Smooth muscle cell (in vitro differentiated cells): ENCODE measurements around the gene DNAJC21. TPM values are rescaled to one million over a fixed set of nuclear protein-coding genes. Genes with fewer than 3 reads are reported as not detected.

Source experiments
- DNase-seq: peaks from one replicate; lab custom pipeline; 2025; ENCODE audit not compliant: unreplicated experiment; lab: John Stamatoyannopoulos, UW
- H2AFZ ChIP-seq: fragments of 200-600 bp; sonication (generic); 2 replicates; pipeline ENCODE4 v1.6.0; 2016; ENCODE audit warnings: antibody characterized with exemption, low read depth, mild to moderate bottlenecking
- H3F3A ChIP-seq: fragments of 200-600 bp; sonication (generic); 2 replicates; pipeline ENCODE4 v1.6.0; 2017; ENCODE audit warnings: antibody characterized with exemption, low read depth
- H3K27ac ChIP-seq: fragments of 200-600 bp; sonication (generic); 2 replicates; pipeline ENCODE4 v1.5.1; 2016; ENCODE audit warnings: low read depth, mild to moderate bottlenecking
- H3K27me3 ChIP-seq: fragments of 200-600 bp; sonication (generic); 2 replicates; pipeline ENCODE4 v1.6.1; 2016; ENCODE audit warnings: low read depth, mild to moderate bottlenecking
- H3K36me3 ChIP-seq: fragments of 200-600 bp; sonication (generic); 2 replicates; pipeline ENCODE4 v1.5.1; 2016; ENCODE audit warnings: low read depth
- H3K4me1 ChIP-seq: fragments of 200-600 bp; sonication (generic); 2 replicates; pipeline ENCODE4 v1.5.1; 2016; ENCODE audit warnings: low read depth
- H3K4me2 ChIP-seq: fragments of 200-600 bp; sonication (generic); 2 replicates; pipeline ENCODE4 v1.6.0; 2016; ENCODE audit warnings: mild to moderate bottlenecking
- H3K4me3 ChIP-seq: fragments of 200-600 bp; sonication (generic); 2 replicates; pipeline ENCODE4 v1.5.1; 2016; ENCODE audit warnings: mild to moderate bottlenecking
- H3K79me2 ChIP-seq: fragments of 200-600 bp; sonication (generic); 2 replicates; pipeline ENCODE4 v1.6.0; 2016; ENCODE audit warnings: low read depth, mild to moderate bottlenecking
- H3K9ac ChIP-seq: fragments of 200-600 bp; sonication (generic); 2 replicates; pipeline ENCODE4 v1.6.0; 2016; ENCODE audit warnings: low read depth
- H3K9me3 ChIP-seq: fragments of 200-600 bp; sonication (generic); replicated peaks from 2 replicates; pipeline ENCODE4 v1.5.1; 2016; ENCODE audit warnings: low read depth
- H4K20me1 ChIP-seq: fragments of 200-600 bp; sonication (generic); 2 replicates; pipeline ENCODE4 v1.6.0; 2016; ENCODE audit warnings: low read depth
- CTCF ChIP-seq: fragments of 200-600 bp; sonication (generic); IDR thresholded peaks from 2 replicates; pipeline ENCODE4 v1.5.1; 2017; ENCODE audit warnings: borderline replicate concordance, mild to moderate bottlenecking, antibody characterized with exemption; ENCODE audit not compliant: insufficient read depth, poor library complexity, severe bottlenecking
- WGBS: methylation state at CpG from one replicate; pipeline ENCODE4 v1.1.7; 2016; ENCODE audit warnings: low lambda C conversion rate; 5-methylcytosine and 5-hydroxymethylcytosine counted together
- polyA plus RNA-seq: library from polyadenylated mRNA; unstranded; fragments of >200 nt; fragmentation: Nextera tagmentation; extraction: Ambion mirVana; gene quantifications from 2 replicates; pipeline ENCODE4 v1.2.1, GENCODE V29; 2016
- total RNA-seq: library from RNA; depleted of rRNA; stranded (reverse); fragments of >200 nt; gene quantifications from 2 replicates; pipeline ENCODE4 v1.2.3, GENCODE V29; 2014

Gene DNAJC21
- total and polyA plus RNA-seq, 2 experiments from 2014 or later: 21.8 to 27.9 TPM

GRCh38 chr5:34891981-34892380, 37.4 kb upstream of the DNAJC21 start:
- no peaks in the 10 kb centered on the region for H3K4me1 ChIP-seq
- H3K36me3 ChIP-seq: no peaks in the 10 kb centered on the region
- H3K9ac ChIP-seq: no peak overlapping the region
- no peaks in the 10 kb centered on the region for H3K27me3 ChIP-seq
- no peak overlapping the region for H3K4me2 ChIP-seq
- H3K27ac ChIP-seq: no peak overlapping the region
- no peak for DNase-seq
- no peaks in the 10 kb centered on the region for H3F3A ChIP-seq
- no peaks in the 10 kb centered on the region for H3K79me2 ChIP-seq
- H3K4me3 ChIP-seq: no peak overlapping the region
- H3K9me3 ChIP-seq: no peaks in the 10 kb centered on the region
- H4K20me1 ChIP-seq: no peaks in the 10 kb centered on the region
- H2AFZ ChIP-seq: no peak overlapping the region
- 63% methylated on average over 5 of the region's 5 CpGs for WGBS
- no peak for TF ChIP-seq CTCF

DNA sequence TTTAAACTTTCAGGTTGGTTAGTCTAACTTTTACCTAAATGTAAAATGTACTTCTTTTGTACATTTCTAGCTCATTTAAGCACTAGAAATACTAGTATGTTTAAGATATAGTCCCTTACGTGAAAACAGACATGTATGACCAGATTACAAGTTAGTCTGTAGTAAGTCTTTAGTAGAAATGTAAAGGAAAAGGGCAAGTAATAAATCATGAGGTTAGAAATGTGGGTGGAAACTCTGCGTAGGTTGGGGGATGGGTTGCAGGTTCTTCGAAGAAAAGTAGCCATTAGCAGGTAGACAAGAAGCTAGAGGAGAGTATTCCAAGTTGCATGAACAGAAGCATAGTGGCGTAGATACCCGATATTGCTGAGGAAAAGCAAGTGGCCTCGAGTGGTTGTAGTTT, 36.9 kb upstream of the DNAJC21 start:
- TF ChIP-seq CTCF: no peak
- Histone ChIP-seq H3K9ac (no peak overlapping the region), H3K4me3 (no peak overlapping the region), H3K27ac (no peak overlapping the region), H3K36me3 (no peaks in the 10 kb centered on the region), H3K9me3 (no peaks in the 10 kb centered on the region), H4K20me1 (no peaks in the 10 kb centered on the region), H3K27me3 (no peaks in the 10 kb centered on the region), H3K4me1 (no peaks in the 10 kb centered on the region), H3K4me2 (no peak overlapping the region), H2AFZ (no peak overlapping the region), H3K79me2 (no peaks in the 10 kb centered on the region), H3F3A (no peaks in the 10 kb centered on the region)
- 89% methylated on average over 6 of the region's 6 CpGs for WGBS
- DNase-seq: no peak

GRCh38 chr5:34894716-34895115, 34.6 kb upstream of the DNAJC21 start:
- H3K79me2 ChIP-seq: no peaks in the 10 kb centered on the region
- no peak overlapping the region for H3K9ac ChIP-seq
- no peak overlapping the region for H3K4me2 ChIP-seq
- no peaks in the 10 kb centered on the region for H3K36me3 ChIP-seq
- H4K20me1 ChIP-seq: no peaks in the 10 kb centered on the region
- no peak overlapping the region for H3K4me3 ChIP-seq
- no peaks in the 10 kb centered on the region for H3K4me1 ChIP-seq
- no peak for TF ChIP-seq CTCF
- 94% methylated on average over 1 of the region's 1 CpG for WGBS
- H3K27me3 ChIP-seq: no peaks in the 10 kb centered on the region
- H2AFZ ChIP-seq: no peak overlapping the region
- H3F3A ChIP-seq: no peaks in the 10 kb centered on the region
- no peak for DNase-seq
- no peaks in the 10 kb centered on the region for H3K9me3 ChIP-seq
- no peak overlapping the region for H3K27ac ChIP-seq

GRCh38 chr5:34895641-34896419, 33.5 kb upstream of the DNAJC21 start:
- Histone ChIP-seq H3K27me3 (no peaks in the 10 kb centered on the region), H3K27ac (no peak overlapping the region), H3K4me2 (no peak overlapping the region), H3K79me2 (no peaks in the 10 kb centered on the region), H3K9ac (no peak overlapping the region), H3K4me1 (no peaks in the 10 kb centered on the region), H3K9me3 (no peaks in the 10 kb centered on the region), H3F3A (no peaks in the 10 kb centered on the region), H3K36me3 (no peaks in the 10 kb centered on the region), H4K20me1 (no peaks in the 10 kb centered on the region), H2AFZ (no peak overlapping the region), H3K4me3 (no peak overlapping the region)
- no peak for TF ChIP-seq CTCF
- 90% methylated on average over 2 of the region's 2 CpGs for WGBS
- no peak for DNase-seq
